Cerebellar cortex (tissue), 1 donor: ENCODE data around the gene CCNDBP1.
"Not testable (repeated sequence)": the region's sequence is repeated elsewhere in the genome, so short reads cannot be mapped to it uniquely, and the experiment has no call there.

Experiments
- DNase-seq: peaks from one replicate; pipeline ENCODE4 v3.0.0-alpha.2; 2015; ENCODE audit warnings: low spot score

CCNDBP1 gene

GRCh38 chr15:43215961-43216360 is 30.8 kb downstream of the CCNDBP1 start:
- no peak for DNase-seq

- no peak for DNase-seq
These were observed 33.9 kb downstream of the CCNDBP1 start for GRCh38 chr15:43218908-43219706.

- no peak for DNase-seq
These were observed 35.0 kb downstream of the CCNDBP1 start for GRCh38 chr15:43219929-43220928.

DNA sequence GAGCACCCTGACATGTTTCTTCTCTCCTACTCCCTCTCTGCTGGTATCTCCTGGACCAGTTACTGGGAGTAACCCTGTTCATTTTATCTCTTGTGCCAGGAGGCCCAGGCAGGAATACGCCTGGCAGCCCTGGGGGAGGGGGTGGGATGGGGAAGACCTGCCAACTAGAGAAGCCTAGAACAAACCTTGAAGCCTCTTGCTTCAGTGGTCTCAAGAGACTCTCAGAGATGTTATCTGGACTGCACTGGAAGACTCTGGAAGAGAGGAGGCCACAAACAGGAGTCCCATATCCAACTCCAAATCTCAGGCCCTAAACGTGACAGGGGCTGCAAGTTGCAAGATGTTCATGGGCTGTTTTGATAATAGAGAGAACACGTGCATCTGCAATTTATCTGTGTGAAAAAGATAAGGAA is 35.8 kb downstream of the CCNDBP1 start, which contains the start of gene EPB42:
Gene EPB42, minus strand, starts transcription at position 28 of the 413 bp plus-strand sequence. CDS start 193 bp downstream, outside the sequence.
- DNase-seq, result no peak

GRCh38 chr15:43221422-43221821 is 36.2 kb downstream of the CCNDBP1 start:
- DNase-seq, result no peak

DNA sequence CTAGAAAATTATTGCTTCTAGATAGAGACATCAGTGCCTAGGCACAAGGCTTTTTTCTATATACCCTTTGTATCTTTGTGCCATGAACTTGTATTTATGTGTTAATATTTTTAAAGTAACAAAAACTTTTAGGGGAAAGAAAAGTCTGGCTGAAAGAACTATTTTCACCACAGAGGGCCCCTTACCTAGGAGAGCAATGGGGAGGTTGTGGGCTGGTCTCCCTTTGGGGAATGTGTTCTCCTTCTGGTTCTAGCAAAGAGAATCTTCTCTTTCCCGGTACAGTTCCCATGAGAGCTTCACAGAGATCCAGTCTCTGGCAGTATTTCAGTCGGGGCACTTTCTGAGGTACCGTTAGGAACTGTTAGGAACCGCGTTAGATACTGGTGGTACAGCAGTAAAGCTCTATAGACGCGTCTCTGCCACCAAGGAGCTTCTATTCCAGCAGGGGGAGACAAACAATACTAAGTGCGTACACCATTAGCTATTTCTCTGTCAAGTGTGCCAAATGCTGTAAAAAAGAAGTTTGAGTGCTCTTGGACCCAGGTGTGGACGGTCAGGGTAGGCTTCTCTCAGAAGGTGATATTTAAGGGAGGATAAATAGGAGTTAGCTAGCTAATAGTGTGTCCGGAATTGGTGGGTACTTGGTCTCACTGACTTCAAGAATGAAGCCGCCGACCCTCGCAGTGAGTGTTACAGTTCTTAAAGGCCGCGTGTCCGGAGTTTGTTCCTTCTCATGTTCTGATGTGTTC is 40.2 kb downstream of the CCNDBP1 start:
- DNase-seq, result peak; percentile 71

GRCh38 chr15:43225950-43226255 is 40.7 kb downstream of the CCNDBP1 start:
- DNase-seq, result not testable (repeated sequence)

DNA sequence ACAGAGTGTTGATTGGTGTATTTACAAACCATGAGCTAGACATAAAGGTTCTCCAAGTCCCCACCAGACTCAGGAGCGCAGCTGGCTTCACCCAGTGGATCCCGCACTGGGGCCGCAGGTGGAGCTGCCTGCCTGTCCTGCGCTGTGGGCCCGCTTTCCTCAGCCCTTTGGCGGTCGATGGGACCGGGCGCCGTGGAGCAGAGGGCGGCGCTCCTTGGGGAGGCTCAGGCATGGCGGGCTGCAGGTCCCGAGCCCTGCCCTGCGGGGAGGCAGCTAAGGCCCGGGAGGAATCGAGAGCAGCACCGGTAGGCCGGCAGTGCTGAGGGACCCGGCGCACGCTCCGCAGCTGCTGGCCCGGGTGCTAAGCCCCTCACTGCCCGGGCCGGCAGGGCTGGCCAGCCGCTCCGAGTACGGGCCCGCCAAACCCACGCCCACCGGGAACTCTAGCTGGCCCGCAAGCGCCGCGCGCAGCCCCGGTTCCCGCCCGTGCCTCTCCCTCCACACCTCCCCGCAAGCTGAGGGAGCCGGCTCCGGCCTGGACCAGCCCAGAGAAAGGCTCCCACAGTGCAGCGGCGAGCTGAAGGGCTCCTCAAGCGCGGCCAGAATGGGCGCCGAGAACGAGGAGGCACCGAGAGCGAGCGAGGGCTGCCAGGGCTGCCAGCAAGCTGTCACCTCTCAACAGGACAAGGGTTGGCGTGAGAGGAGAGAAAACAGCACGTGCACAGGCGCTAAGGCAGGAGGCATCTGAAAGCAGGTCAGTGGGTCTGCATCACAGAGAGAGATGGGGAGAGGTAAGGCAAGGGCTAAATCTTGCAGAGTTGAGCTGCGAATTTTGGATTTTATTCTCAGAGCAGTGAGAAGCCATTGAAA is 41.5 kb downstream of the CCNDBP1 start:
- DNase-seq, result peak; percentile 67

- peak; percentile 9 for DNase-seq
These were observed 44.8 kb downstream of the CCNDBP1 start for GRCh38 chr15:43229977-43230376.

DNA sequence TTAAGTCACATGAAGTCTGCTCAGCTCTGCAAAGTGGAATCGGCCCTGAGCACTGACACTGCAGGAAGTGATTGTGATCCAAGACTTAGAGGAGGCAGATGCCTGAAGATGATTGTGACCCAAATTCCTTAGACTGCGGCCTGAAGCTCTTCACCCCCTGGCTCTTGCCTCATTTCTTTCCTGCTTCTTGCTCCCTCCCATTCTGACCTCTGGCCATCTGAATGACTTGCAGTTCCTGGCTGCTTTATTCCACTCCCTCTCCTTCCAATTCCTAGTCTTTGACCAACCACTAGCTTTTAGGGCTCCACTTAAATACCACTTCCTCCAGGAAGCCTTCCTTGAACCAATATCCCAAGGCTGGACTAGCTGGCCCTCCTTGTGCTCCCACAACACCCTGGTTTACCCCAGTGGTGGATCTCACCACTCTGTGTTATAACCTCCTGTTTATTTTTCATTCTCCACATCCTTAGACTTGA is 45.5 kb downstream of the CCNDBP1 start:
- DNase-seq, result no peak

- DNase-seq, result no peak
These were observed 47.2 kb downstream of the CCNDBP1 start for GRCh38 chr15:43232289-43232874.

DNA sequence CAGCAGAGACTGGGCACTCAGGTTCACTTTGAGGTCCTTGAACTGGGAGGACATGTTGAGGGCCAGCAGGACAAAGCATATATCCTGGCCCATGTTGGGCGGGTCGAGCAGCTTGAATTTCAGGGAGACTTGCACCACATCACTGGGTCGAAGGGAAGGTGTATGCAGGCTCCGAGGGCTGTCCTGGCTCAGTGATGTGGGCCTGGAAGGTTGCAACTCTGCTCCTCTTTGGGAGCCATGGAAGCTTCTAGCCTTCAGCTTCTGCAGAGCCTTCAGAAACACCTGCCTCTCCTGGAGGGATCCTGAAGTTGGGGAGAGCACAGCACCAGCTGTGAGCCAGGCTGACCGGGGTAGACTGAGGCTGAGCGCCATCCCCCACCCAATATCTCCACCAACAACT is 50.3 kb downstream of the CCNDBP1 start:
- no peak for DNase-seq

GRCh38 chr15:43237842-43238470 is 52.8 kb downstream of the CCNDBP1 start:
- DNase-seq, result no peak

- DNase-seq, result no peak
These were observed 53.5 kb downstream of the CCNDBP1 start for GRCh38 chr15:43238671-43239131.

DNA sequence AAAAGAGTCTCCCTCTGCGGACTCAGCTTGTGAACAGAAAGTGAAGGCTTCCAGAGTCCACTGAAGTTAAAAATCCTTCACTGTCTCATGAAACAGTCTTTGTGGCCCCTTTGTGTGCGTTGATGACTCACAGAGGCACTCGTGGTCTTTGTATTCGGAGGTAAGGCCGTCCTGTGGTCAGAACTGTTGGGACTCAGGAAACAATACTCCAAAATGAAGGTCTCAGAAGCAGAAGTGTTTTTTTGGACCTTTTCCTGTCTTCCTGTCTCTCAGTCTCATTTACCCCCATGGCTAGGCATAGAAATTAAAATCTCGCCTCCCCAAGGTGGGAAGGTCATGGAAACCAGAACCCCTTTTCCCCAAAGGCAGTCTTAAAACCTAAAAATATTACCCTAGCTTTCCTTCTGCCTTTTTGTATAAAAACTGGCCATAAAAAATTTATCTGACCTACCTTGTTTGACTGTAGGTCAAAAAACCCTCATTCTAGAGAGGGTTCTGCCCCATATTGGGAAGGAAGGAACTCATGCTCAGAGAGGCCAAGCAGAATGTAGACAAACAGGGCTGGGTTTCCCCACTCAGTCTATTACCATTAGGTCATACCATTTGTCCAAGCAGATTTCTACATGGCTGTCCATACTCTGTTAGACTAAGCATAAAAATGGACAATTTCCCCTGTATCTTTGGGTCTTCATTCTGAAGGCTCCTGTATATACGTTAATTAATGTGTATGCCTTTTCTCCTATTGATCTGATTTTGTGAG is 54.7 kb downstream of the CCNDBP1 start:
- DNase-seq, result no peak

- DNase-seq, result no peak
These were observed 55.9 kb downstream of the CCNDBP1 start for GRCh38 chr15:43241100-43241499.

GRCh38 chr15:43242616-43243015 is 57.4 kb downstream of the CCNDBP1 start:
- DNase-seq, result no peak

GRCh38 chr15:43243020-43243645 is 57.9 kb downstream of the CCNDBP1 start:
- DNase-seq, result no peak

DNA sequence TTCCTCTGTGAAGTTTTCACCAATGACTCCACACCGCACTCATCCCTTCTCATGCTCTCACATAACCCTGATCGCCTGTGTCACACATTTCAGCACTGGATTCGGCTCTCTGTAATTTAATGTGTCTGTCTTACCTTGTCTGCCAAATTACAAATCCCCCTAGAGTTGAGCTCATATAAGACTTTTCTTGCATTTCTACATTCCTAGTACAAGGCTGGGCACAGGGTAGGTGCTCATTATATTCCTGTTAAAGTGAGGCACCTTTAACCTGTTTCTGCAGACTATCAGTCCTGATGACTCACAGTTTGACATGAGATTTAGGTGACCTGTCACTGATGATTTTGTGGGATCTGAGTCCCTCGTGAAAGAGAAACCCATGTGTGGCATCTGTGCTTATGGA is 58.9 kb downstream of the CCNDBP1 start:
- DNase-seq, result no peak
